ENCODE results near the gene CHL1.

The CHL1 gene

GRCh38 chr3:317012-317411 is 120.4 kb downstream of the CHL1 start:
- Histone ChIP-seq H3K27me3 (ENCODE audit: control insufficient read depth, low read length) (no peaks in the 10 kb centered on the region), H3K9me3 (ENCODE audit: control insufficient read depth, insufficient read depth, low read length) (no peaks in the 10 kb centered on the region)
- TF ChIP-seq EZH2phosphoT487 (IDR thresholded peaks at IDR 0.05; ENCODE audit: borderline replicate concordance, low read length): no peak
- no peak for TF ChIP-seq CTCF (IDR thresholded peaks at IDR 0.05; ENCODE audit: low read depth, low read length, poor library complexity, severe bottlenecking)

DNA sequence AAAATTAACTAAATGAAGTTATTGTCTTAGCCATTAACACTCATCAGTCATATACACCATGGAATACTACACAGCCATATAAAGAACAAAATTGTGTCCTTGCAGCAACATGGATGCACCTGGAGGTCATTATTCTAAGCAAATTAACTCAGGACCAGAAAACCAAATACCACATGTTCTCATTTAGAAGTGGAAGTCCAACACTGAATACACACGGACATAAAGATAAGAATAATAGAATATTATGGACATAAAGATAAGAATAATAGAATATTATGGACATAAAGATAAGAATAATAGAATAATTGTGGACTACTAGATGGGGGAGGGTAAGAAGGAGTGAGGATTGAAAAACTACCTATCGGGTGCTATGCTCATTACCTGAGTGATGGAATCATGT is 122.3 kb downstream of the CHL1 start:
- no peak overlapping the region for H3K4me2 ChIP-seq (ENCODE audit: low read length)

More at GRCh38 chr3:317012-317411, 120.4 kb downstream of the CHL1 start:
- Histone ChIP-seq H3K9me2 (replicated peaks; ENCODE audit: control insufficient read depth, low read length) (no peaks in the 10 kb centered on the region), H3F3A (ENCODE audit: control insufficient read depth, insufficient read depth) (no peaks in the 10 kb centered on the region), H3K4me3 (ENCODE audit: low read length) (no peak overlapping the region), H3K4me1 (ENCODE audit: control insufficient read depth, low read length) (no peaks in the 10 kb centered on the region), H3K36me3 (ENCODE audit: control insufficient read depth, low read length) (no peaks in the 10 kb centered on the region), H4K20me1 (ENCODE audit: control insufficient read depth, insufficient read depth, low read depth, low read length) (no peaks in the 10 kb centered on the region), H3K4me2 (ENCODE audit: low read length) (no peak overlapping the region), H3K79me2 (ENCODE audit: control insufficient read depth, low read length) (no peaks in the 10 kb centered on the region), H3K27ac (ENCODE audit: low read depth, low read length) (no peak overlapping the region)

DNA sequence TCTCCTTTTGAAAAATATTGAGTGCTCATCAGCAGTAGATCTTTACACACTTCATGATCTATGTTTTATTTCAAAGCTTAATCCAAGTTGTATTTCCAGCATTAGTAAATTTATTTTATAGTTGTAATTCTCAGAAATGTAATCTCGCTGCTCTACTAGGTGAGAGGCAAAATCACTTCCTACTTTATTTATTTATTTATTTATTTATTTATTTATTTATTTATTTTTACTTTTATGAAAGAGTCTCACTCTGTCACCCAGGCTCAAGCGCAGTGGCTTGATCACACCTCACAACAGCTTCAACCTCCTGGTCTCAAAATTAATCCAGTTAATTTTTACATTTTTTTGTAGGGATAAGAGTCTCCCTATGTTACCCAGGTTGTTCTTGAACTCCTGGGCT is 127.9 kb downstream of the CHL1 start:
- Histone ChIP-seq H3K27me3 (ENCODE audit: control insufficient read depth, low read length) (no peaks in the 10 kb centered on the region), H3K9me3 (ENCODE audit: control insufficient read depth, insufficient read depth, low read length) (no peaks in the 10 kb centered on the region), H3K79me2 (ENCODE audit: control insufficient read depth, low read length) (no peaks in the 10 kb centered on the region), H4K20me1 (ENCODE audit: control insufficient read depth, insufficient read depth, low read depth, low read length) (no peaks in the 10 kb centered on the region), H3K27ac (ENCODE audit: low read depth, low read length) (no peak overlapping the region), H3F3A (ENCODE audit: control insufficient read depth, insufficient read depth) (no peaks in the 10 kb centered on the region), H3K4me1 (ENCODE audit: control insufficient read depth, low read length) (no peaks in the 10 kb centered on the region), H3K4me2 (ENCODE audit: low read length) (no peak overlapping the region), H3K36me3 (ENCODE audit: control insufficient read depth, low read length) (no peaks in the 10 kb centered on the region), H3K4me3 (ENCODE audit: low read length) (no peak overlapping the region), H3K9me2 (replicated peaks; ENCODE audit: control insufficient read depth, low read length) (no peaks in the 10 kb centered on the region)
- TF ChIP-seq EZH2phosphoT487 (IDR thresholded peaks at IDR 0.05; ENCODE audit: borderline replicate concordance, low read length) (no peak), CTCF (IDR thresholded peaks at IDR 0.05; ENCODE audit: low read depth, low read length, poor library complexity, severe bottlenecking) (no peak)

More for the DNA sequence above, 122.3 kb downstream of the CHL1 start:
- H3K9me2 ChIP-seq (replicated peaks; ENCODE audit: control insufficient read depth, low read length): no peaks in the 10 kb centered on the region
- no peaks in the 10 kb centered on the region for H3K9me3 ChIP-seq (ENCODE audit: control insufficient read depth, insufficient read depth, low read length)
- no peaks in the 10 kb centered on the region for H3K36me3 ChIP-seq (ENCODE audit: control insufficient read depth, low read length)
- TF ChIP-seq EZH2phosphoT487 (IDR thresholded peaks at IDR 0.05; ENCODE audit: borderline replicate concordance, low read length) (no peak), CTCF (IDR thresholded peaks at IDR 0.05; ENCODE audit: low read depth, low read length, poor library complexity, severe bottlenecking) (no peak)
- H3K27me3 ChIP-seq (ENCODE audit: control insufficient read depth, low read length): no peaks in the 10 kb centered on the region
- no peaks in the 10 kb centered on the region for H3F3A ChIP-seq (ENCODE audit: control insufficient read depth, insufficient read depth)
- H3K27ac ChIP-seq (ENCODE audit: low read depth, low read length): no peak overlapping the region
- H4K20me1 ChIP-seq (ENCODE audit: control insufficient read depth, insufficient read depth, low read depth, low read length): no peaks in the 10 kb centered on the region
- H3K4me1 ChIP-seq (ENCODE audit: control insufficient read depth, low read length): no peaks in the 10 kb centered on the region
- H3K79me2 ChIP-seq (ENCODE audit: control insufficient read depth, low read length): no peaks in the 10 kb centered on the region
- H3K4me3 ChIP-seq (ENCODE audit: low read length): no peak overlapping the region

GRCh38 chr3:325495-325894 is 128.9 kb downstream of the CHL1 start:
- Histone ChIP-seq H3K27me3 (ENCODE audit: control insufficient read depth, low read length) (no peaks in the 10 kb centered on the region), H3K79me2 (ENCODE audit: control insufficient read depth, low read length) (no peaks in the 10 kb centered on the region), H3K4me2 (ENCODE audit: low read length) (no peak overlapping the region), H3K4me1 (ENCODE audit: control insufficient read depth, low read length) (no peaks in the 10 kb centered on the region), H3K36me3 (ENCODE audit: control insufficient read depth, low read length) (no peaks in the 10 kb centered on the region), H3K9me3 (ENCODE audit: control insufficient read depth, insufficient read depth, low read length) (no peaks in the 10 kb centered on the region), H3F3A (ENCODE audit: control insufficient read depth, insufficient read depth) (no peaks in the 10 kb centered on the region), H3K27ac (ENCODE audit: low read depth, low read length) (no peak overlapping the region), H4K20me1 (ENCODE audit: control insufficient read depth, insufficient read depth, low read depth, low read length) (no peaks in the 10 kb centered on the region), H3K4me3 (ENCODE audit: low read length) (no peak overlapping the region), H3K9me2 (replicated peaks; ENCODE audit: control insufficient read depth, low read length) (no peaks in the 10 kb centered on the region)
- TF ChIP-seq CTCF (IDR thresholded peaks at IDR 0.05; ENCODE audit: low read depth, low read length, poor library complexity, severe bottlenecking) (no peak), EZH2phosphoT487 (IDR thresholded peaks at IDR 0.05; ENCODE audit: borderline replicate concordance, low read length) (no peak)
